ENCODE measurements around the gene NLRP1. TPM values are rescaled to one million over a fixed set of nuclear protein-coding genes. Genes with fewer than 3 reads are reported as not detected.

NLRP1 gene
- total and polyA plus RNA-seq, 4 donors = 1.8 to 5.4 (median 3.0) TPM

- Histone ChIP-seq H3K9ac (ENCODE audit: low read depth in 1 of 2, low read length in 2 of 2) (no peak overlapping the region), H3K36me3 (ENCODE audit: control insufficient read depth in 4 of 4, insufficient read depth in 3 of 4, low read depth in 1 of 4, low read length in 3 of 4) (no peaks in the 10 kb centered on the region), H3K27ac (ENCODE audit: low read depth in 1 of 2, low read length in 2 of 2) (no peak overlapping the region), H3K9me3 (ENCODE audit: control insufficient read depth in 4 of 4, low read length in 3 of 4) (no peaks in the 10 kb centered on the region), H3K4me1 (ENCODE audit: control insufficient read depth in 4 of 4, insufficient read depth in 4 of 4, low read length in 3 of 4) (no peaks in the 10 kb centered on the region), H3K27me3 (ENCODE audit: control insufficient read depth in 4 of 4, insufficient read depth in 4 of 4, low read length in 3 of 4) (no peaks in the 10 kb centered on the region), H3K4me3 (ENCODE audit: low read depth in 1 of 3, low read length in 3 of 3) (no peak overlapping the region)
- TF ChIP-seq HNF4A (conservative IDR thresholded peaks at IDR 0.05) (no peak), YY1 (IDR thresholded peaks at IDR 0.05) (no peak), CTCF (IDR thresholded peaks at IDR 0.05; ENCODE audit: low read depth, low read length, missing input control) (no peak), ATF3 (IDR thresholded peaks at IDR 0.05) (no peak), ZBTB33 (IDR thresholded peaks at IDR 0.05) (no peak), NR2F2 (IDR thresholded peaks at IDR 0.05) (no peak), MAX (IDR thresholded peaks at IDR 0.05) (no peak), HNF4G (IDR thresholded peaks at IDR 0.05) (no peak), EGR1 (IDR thresholded peaks at IDR 0.05; ENCODE audit: low read depth in 2 of 2) (no peak), REST (IDR thresholded peaks at IDR 0.05) (no peak), FOXA1 (IDR thresholded peaks at IDR 0.05) (no peak), GABPA (IDR thresholded peaks at IDR 0.05 in 1 of 2, conservative IDR thresholded peaks at IDR 0.05 in 1 of 2) (no peak), JUND (IDR thresholded peaks at IDR 0.05) (no peak), SP1 (IDR thresholded peaks at IDR 0.05) (no peak), TAF1 (conservative IDR thresholded peaks at IDR 0.05) (no peak)
- no peak for DNase-seq (ENCODE audit: low spot score)
- 84% methylated on average over 8 of the region's 8 CpGs for WGBS
These were observed 74.8 kb downstream of the NLRP1 start for GRCh38 chr17:5509482-5509881.

- TF ChIP-seq CTCF (IDR thresholded peaks at IDR 0.05; ENCODE audit: low read depth, low read length, missing input control) (no peak), FOXA1 (IDR thresholded peaks at IDR 0.05) (no peak), RAD21 (IDR thresholded peaks at IDR 0.05) (no peak), NR2F2 (IDR thresholded peaks at IDR 0.05) (no peak), JUND (IDR thresholded peaks at IDR 0.05) (no peak), TAF1 (conservative IDR thresholded peaks at IDR 0.05) (no peak), YY1 (IDR thresholded peaks at IDR 0.05) (no peak), GABPA (IDR thresholded peaks at IDR 0.05 in 1 of 2, conservative IDR thresholded peaks at IDR 0.05 in 1 of 2) (no peak)
- H3K36me3 ChIP-seq (ENCODE audit: control insufficient read depth in 4 of 4, insufficient read depth in 3 of 4, low read depth in 1 of 4, low read length in 3 of 4) = no peaks in the 10 kb centered on the region
- no peaks in the 10 kb centered on the region for H3K4me1 ChIP-seq (ENCODE audit: control insufficient read depth in 4 of 4, insufficient read depth in 4 of 4, low read length in 3 of 4)
- H3K27ac ChIP-seq (ENCODE audit: low read depth in 1 of 2, low read length in 2 of 2) = no peak overlapping the region
- no peak overlapping the region for H3K4me3 ChIP-seq (ENCODE audit: low read depth in 1 of 3, low read length in 3 of 3)
- no peaks in the 10 kb centered on the region for H3K9me3 ChIP-seq (ENCODE audit: control insufficient read depth in 4 of 4, low read length in 3 of 4)
- 45% methylated on average over 4 of the region's 4 CpGs for WGBS
- DNase-seq (ENCODE audit: low spot score) = no peak
- no peak overlapping the region for H3K9ac ChIP-seq (ENCODE audit: low read depth in 1 of 2, low read length in 2 of 2)
- no peaks in the 10 kb centered on the region for H3K27me3 ChIP-seq (ENCODE audit: control insufficient read depth in 4 of 4, insufficient read depth in 4 of 4, low read length in 3 of 4)
These were observed 75.5 kb downstream of the NLRP1 start for GRCh38 chr17:5508810-5509209.

Data from liver (tissue), 9 donors.